C4-2B (cell line): Measurements from ENCODE around the gene CILP2.

Source experiments
- CTCF ChIP-seq: fragments of 450-650 bp; conservative IDR thresholded peaks from 2 replicates; pipeline ENCODE4 v1.5.1; 2017; ENCODE audit warnings: mild to moderate bottlenecking
- ZFX ChIP-seq: fragments of 450-650 bp; IDR thresholded peaks from 2 replicates; pipeline ENCODE4 v1.6.1; 2017

- TF ChIP-seq CTCF (no peak), ZFX (no peak)
Measured at GRCh38 chr19:19581391-19581790, 43.3 kb downstream of the CILP2 start.
